RPMI8226 (cell line): ENCODE measurements around the gene PLCH2.

Source experiments
- DNase-seq: peaks from one replicate; pipeline ENCODE4 v3.0.0-alpha.2; 2015

PLCH2 gene

DNA sequence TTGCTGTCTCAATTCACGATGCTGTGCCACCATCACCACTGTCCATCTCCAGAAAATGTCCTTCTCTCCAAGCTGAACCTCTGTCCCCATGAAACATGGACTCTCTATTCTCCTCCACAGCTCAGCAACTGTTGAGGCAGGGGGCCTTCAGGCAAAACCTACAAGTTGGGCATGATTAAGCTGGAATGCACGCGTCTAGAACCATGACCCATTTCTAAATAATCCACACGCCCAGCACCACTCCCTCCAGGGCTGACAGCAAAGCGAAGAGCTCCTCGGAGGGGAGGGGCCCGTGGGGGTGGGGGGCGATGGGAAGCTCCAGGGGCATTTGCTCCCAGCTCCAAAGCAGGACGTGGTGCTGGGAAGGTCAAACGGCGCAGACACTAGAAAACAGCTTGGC lies 57.3 kb downstream of the PLCH2 start:
- no peak for DNase-seq

DNA sequence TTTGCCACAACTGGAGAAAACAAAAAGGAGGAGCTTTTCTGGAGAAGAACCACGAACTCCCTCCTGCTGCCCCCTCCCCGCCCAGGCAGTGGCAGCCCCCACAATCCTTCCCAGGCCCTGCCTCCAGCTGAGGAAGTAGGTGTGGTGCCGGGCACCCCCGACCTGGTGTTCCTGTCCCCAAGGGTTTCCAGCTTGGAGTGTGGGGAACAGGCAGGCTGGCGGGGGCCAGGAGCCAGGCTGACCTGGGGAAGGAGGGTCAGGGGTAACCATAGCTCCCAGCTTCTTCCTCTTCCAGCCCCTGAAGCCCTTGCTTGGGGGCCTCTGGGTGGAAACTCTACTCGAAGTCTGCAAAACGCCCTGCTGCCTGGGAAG lies 58.2 kb downstream of the PLCH2 start:
- DNase-seq: no peak

DNA sequence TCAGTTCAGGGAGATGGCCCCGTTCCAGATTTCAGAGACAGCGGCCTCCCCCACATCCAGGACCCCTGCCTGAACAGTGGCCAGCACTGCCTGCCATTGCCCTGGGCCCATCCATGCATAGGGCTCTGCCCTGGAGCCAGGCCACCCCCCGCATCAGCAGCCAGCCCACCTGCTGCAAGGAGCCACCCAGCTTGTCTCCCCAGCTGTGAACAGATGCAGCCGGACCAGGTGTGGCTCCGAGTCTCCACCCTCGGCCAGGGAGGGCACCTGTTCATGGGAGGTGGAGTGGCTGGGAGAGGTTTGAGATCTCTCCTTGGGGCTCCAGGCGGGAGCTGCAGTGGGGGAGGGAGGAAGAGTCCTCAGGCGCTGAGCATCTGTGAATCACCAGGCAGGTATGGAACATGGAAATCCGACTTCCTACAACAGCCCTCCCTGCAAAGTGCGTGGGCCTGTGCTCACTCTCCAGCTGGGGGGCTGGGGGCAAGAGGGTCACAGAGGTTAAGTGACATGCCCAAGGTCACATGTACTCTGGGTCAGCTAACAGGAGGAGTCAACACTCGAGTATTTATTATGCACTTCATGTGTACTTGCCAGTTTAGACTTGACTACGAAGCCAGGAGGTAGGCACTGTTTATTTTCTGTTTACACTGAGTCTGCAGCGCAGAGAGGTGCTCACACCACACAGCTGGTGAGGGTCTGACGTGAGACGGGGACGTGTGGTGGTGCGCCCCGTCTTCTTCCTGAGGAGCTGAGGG lies 58.8 kb downstream of the PLCH2 start:
- peak; percentile 88 for DNase-seq

DNA sequence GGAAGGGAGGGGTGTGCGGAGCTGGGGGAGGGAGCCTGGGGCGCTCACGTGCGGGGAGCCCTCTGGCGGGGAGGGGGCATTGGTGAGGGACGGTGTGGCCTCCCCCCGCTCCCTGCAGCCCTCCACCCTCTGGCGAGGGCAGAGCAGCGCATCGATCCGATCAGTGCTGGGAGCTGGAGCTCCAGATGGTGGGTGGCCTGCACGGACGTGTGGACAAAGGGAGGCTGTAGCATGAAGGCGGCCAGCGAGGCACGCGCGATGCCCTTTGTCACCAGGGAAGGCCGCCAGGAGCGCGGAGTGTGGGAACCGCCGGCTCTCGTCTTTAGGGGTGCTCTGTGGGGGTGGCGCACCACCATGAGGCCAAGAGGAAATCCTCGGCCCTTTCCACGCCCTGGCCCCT lies 59.4 kb downstream of the PLCH2 start:
- DNase-seq: no peak

DNA sequence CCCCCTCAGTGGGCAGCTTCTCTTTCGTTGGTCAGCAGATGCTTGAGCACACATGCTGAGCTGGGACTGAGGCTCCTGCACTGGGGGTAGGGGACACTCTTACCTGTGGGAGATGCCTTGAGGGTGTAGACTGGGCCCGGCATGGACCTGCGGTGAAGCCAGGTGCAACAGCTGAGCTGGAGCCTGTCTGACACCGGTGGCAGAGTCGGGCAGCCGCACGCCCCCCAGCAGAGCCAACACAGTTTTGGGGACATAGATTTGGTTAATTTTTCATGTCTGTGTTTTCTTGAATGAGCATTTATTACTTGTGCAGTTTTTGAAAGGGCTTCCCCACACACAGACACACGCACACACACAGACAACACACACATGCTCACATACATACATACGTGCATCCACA lies 59.9 kb downstream of the PLCH2 start:
- DNase-seq: no peak

DNA sequence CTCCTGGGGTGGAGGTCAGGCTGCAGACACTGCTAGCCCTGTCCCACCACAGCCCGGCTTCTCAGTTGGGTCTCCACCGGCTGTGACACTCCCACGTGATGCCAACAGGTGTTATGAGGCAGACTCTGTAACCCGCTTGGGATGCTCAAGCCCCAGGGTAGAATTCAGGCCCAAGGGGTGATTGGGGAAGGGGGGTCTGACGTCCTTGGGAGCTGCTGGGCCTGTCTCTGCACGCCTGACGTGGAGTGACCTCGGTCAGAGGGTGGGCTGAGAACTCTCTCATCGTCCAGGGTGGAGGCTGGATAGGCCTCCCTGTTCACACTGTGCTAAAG lies 61.7 kb downstream of the PLCH2 start:
- DNase-seq: peak; percentile 25

DNA sequence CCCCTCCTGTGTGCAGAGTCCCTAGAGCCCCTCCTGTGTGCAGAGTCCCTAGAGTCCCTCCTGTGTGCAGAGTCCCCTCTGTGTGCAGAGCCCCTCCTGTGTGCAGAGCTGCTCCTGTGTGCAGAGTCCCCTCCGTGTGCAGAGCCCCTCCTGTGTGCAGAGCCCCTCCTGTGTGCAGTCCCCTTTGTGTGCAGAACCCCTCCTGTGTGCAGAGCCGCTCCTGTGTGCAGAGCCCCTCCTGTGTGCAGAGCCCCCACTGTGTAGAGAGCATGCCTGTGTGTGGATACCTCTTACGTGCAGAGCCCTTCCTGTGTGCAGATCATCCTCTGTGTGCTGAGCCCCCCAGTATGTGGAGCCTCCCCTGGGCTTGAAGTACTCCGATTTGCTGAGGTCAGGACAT lies 62.3 kb downstream of the PLCH2 start:
- DNase-seq: no peak

DNA sequence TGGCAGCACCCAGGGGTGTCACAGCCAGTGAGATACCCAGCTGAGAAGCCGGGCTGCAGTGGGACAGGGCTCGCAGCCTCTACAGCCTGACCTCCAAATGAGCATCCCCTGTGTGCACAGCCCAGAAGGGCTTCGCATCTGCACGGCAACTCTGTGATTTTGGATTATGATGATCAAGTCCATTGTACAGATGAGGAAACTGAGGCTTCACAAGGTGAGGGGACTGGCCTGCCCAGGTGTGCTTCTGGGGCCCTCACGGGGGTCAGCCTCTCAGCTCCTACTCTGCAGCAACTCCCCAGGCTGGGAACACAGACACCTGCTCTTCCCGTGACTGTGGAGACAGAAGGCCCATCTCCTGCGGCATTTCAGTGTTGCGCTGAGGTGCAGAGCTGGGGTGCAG lies 62.8 kb downstream of the PLCH2 start:
- DNase-seq: no peak

DNA sequence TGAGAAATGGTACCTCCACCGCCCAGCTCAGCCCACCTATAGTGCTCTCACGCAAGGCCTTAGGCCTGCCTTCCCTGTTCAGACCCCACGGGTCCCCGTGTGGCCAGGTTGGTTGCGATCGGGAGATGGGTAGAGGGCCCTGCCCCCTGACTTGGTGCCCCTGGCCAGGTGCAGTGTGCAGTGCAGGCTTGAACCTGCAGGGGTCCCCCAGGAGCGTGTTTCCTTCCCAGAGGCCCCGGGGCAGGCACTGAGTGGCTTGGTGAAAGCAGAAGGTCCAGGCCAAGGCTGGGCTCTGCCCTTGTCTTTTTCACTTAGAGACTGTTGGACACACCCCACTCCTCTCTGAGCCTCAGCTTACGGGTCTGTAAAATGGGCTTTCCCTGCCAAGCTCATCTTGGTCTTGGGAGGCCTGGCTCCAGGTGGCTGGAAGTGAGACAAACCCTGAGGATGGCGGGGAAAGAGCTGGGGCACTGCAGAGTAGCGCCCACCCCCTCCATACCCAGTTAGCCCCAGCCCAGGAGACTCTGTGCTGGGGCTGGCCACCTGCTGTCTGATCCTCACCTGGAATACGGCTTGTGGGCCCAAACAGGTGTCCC lies 63.3 kb downstream of the PLCH2 start:
- peak; percentile 47 for DNase-seq

DNA sequence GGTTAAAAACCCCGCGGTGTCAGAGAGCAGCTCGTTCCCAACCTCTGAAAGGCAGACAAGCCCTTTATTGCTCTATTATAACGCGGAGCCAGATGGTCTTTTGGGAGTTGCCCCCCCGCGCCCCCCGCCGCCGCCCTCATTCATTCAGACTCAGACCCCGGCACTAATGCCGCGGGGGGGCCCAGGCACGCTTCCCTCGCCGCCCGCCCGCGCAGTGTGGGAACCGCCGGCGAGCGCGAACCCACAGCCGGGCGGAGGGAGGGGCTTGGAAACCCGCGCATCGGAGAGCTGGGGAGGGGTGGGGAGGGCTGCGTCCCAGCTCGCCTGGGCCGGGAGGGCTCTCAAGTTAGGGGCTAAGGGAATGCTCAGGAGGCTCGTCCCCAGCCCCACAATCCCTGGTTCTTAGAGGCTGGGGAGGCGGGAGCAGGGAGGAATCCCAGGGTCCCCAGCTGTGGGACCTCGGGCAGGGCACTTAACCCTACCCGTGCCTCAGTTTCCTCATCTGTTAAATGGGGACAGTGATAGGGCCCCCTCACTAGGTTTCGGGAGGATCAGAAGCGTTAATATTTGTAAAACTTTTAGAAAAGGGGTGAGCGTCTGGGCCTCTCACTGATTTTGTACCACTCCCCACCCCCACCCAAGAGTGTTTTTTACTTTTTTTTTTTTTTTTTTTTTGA lies 64.9 kb downstream of the PLCH2 start:
- no peak for DNase-seq

DNA sequence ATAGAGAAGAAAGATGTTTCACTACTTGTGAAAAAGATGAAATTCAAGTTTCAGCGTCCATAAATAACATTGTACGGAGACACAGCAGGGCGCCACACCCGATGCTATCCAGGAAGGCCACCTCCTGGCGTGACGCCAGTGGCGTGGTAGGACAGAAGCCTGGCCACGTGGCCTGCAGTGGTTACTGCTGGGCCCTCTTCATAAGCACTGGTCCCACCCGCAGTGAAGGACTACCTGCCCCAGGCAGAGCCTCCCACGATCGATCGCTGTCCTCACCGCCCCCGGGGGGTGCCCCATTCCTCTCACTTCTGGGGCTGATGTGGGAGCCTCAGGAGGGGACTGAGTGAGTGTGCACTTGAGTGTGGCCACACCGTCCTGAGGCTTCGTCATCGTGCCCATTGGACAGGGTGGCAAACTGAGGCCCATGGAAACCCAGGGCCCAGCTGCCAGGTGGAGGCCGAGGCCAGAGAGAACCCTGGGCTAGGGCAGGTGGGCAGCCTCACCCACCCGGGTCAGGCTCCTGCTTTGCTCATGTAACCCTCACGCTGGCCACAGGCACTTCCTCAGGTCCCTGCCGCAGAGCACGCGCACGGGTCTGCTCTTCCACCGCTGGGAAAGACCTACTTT lies 65.6 kb downstream of the PLCH2 start:
- DNase-seq: peak; percentile 84

DNA sequence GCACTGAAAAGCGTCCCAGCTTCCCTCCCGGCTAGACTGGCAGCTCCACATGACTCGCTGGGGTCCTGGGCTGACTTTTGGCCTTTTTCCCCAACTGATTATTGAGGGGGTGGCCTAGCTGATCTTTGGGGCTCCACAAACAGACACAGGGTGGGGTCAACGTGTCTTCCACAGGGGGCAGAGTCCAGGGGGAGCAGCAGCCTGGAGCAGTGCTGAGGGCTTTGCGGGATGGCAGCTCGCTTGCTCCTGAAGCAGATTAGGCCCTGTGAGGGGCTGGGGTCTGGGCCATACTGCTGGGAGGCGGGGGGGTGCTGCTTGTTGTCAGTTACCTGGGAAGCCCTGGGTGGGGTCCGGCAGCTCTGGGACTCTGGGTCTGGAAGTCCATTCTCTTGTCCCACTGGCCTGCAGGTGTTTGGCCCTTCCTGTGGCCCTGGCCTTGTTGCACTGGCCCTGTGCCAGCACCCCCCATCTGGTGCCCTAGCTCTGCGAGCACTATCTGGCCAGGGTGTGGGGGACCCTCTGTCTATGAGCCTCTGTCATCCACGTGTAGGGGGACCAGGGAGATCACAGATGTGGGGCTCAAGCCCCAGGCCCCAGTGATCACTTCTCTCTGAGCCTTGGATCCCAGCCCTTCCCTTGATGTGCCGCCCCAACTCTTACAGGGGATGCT lies 66.3 kb downstream of the PLCH2 start:
- DNase-seq: no peak

DNA sequence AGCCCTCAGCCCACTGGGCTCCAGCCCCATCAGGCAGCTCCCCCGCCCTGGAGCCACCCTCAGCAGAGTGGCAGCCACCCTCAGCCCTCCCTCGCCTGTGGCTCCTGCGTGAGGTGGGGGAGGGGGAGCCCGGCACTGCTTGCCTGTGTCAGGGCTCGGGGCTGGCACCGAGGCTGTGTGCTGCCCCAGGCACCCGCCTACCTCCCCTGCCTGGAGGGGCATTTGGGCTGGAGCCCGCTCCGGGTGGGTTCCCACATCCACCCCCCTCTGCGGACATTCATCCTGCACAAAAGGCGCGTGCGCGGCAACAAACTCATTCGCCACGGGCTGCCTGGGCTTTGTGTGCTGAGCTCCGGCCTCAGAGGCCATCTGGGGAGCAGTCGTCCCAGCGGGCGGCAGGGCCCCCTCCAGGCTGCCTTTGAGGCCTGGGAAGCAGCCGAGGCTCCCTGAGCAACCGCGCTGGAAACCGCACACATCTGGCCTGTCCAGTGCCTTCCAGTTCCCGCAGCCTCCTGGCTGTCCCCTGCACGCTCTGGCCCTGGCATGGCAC lies 67.5 kb downstream of the PLCH2 start:
- DNase-seq: peak; percentile 47

DNA sequence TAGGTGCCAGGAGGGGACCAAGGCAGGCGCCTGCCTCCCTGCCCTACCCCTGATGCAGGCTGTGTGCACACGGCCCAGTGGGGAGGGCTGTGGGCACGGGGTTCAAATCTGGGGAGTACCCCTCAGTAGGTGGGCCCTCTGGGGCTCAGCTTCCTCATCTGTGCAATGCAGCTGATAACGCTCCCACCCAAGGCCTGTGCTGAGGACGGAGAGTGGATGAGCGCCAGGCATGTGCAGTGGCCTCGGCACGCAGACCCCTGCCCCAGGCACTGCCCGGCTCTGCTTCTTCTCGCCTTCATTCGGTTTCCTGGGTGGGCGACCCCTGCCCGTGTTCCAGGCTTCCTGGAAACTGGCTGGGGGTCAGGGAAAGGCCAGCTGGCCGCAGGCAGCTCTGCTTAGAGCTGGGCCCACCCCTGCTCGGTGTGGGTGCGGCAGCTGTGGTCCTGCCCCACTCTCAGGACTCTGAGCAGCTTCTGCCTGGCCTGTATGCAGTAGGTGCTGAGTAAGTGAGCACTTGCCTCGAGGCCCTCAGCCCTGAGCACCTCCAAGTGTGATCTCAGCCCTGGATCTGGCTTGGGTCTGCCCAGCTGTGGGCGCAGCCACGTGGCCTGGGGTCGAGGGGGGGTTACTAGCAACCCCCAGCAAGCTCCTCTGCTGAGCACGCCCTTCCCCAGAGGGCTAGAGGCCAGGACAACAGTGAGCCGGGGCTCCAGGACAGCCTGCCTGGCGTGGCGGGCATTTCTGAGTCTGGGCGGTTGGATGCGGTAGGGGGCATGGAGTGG lies 68.2 kb downstream of the PLCH2 start:
- peak; percentile 20 for DNase-seq

DNA sequence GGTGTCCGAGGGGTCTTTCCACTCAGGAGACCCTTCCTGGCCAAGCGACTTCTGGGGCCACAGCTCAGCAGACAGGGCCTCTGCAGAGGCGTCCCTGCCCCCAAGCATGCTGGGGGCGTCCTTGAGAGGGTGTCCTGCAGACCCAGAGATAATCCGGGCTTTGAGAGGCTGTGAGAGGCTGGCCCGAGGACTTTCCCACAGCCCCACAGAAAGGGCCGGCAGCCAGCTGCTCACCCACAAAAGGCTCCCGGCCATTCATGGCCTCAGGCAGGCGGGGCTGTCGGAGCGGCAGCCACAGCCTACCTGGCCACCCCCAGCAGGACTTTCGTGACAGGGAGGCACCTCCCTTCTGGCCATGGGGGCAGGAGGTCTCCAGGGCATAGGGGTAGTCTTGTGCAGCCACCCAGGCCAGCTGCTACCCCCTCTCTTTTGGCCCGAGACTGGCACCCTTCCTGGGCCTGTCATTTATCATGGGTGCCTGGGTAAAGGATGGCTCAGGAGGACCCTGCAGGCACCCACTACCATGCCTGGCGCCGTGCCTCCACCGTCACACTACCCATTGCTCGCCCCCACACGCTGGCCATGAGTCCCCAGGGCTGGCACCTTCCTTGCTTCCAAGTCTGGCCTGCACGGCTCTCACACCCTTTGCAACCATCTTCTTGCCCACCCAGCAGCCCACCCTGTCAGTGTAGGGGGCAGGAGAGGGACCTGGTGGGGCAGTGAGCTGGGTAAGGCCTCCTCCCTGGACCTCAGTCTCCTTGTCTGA lies 69.0 kb downstream of the PLCH2 start:
- peak; percentile 43 for DNase-seq

DNA sequence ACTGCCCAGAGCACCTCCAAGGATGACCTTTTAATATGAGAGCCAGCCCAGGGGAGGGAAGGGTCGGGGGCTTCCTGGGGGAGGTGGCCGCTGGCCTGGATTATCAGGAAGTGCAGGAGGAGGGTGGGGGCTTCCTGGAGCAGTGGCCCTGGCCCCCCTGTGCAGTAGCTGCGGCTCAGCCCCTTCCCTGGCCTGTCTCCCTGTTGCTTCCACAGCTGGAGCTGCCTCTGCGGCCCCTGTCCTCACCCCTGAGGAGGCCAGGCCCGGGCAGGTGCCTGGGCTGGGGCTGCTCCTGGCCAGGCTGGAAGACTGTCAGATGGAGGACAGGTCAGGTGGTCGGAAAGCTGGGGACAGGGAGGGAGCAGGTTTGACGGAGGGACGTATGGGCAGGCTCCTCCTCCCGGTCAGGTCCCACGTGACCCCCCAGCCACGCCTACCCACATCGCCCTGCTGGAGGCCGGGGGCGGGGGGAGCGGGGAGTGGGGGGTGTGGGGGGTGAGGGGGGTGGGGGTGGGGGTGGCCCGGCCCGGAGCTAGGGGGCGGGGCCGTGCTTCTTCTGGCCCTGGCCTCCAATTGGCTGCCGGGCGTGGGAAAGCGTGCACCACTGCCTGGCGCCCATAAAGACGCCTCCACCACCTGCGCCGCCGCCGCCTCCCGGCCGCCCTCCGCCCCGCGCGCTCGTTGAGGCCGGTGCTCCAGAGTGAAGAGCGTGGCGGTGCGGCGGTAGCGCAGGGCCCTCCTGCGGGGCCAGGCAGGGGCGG lies 69.8 kb downstream of the PLCH2 start:
- DNase-seq: peak; percentile 95

DNA sequence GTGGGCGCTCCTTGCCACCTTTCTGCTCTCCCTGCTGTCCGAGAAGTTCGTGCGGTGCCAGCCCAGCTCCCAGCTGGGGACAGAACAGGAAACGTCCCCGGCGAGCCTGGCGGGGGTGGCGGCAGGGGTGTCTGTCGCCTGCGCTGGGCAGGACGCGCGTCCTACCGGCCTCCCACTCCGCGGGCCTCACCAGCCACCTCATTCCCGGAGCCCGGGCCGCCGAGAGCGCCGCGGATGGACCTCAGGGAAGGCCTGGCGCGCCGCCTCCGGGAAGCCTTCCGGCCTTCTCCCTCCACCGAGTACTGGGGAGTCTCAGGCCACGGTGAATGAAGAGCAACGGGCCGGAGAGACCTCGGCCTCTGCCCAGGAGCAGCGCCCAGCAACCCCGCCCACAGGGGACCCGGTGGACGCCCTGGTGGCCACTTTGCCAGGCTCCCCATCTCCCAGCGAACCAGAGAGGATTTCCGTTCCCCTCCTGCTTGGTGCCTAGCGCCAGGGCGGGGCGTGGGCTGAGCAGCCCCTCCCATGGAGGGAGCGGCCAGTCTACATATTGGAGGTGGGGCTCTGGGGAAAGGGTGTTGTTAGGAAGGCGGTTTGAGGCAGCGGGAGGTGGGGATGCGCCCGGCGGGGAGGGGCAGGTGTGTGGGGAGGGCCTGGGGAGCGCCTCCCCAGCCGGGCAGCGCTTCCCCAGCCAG lies 70.6 kb downstream of the PLCH2 start:
- DNase-seq: peak; percentile 96

DNA sequence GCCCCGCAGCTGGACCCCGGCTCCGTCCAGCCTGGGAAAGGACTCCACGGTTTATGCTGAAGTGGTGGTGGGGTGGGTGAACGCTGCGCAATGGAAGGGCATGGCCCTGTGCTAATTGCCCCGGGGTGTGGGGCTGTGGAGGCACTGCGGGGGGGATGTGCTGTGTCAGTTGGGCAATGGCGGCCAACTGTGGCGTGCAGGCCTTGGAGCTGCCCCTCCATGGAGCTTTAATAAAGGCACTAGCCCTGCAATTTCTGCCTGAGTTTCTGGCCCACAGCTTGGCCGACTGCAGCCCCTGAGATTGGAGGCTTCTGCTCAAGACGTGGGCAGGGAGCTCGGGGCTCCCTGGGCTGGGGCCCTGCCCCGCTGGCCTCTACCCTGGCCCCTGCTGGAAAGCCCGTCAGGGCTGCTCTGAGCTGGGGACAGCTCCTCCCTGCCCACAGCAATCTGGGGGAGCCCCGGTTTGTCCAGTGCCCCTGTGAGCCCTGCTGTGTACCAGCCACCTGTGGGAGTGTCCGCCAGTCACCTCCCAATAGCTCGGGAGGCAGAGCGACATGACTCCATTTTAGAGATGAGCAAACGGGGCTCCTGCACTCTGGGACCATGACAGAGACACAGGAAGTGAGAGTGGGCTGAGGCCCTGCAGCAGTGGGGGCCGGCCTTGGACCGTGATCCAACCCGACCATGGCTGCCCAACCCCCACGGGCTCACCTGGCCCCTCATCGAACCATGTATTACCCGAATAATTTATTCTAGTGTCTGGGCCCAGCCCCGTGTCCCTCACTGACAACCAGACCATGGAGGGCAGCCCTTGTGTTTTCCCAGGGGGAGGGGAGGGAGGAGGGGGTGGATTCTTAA lies 71.3 kb downstream of the PLCH2 start:
- peak; percentile 64 for DNase-seq

DNA sequence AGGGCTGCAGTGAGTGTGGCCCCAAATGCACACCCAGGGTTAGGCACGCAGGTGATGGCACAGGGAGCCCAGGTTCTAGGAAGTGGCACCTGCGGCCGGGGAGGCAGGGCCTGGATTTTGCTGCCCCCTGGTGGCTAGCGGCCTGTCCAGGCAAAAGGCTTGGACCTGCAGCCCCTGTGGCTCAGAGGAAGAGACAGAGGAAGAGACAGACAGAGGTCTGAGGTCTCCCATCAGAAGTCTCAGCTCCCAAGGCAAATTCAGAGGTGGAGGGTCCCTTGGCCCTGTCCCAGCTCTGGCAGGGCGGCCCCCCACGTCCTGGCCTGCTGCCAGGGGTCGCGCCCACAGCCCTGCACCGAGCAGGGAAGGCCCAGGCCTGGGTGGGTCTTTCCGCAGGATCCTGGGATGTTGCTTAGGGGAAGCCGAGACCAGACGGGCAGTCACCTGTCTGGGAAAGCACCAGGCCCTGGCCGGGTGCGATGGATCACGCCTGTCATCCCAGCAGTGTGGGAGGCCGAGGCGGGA lies 72.0 kb downstream of the PLCH2 start:
- peak; percentile 96 for DNase-seq
